HG02938 (cell line): ENCODE results near the gene GDPGP1.
A peak's percentile ranks its signal among the peaks of the same experiment; 100 is the strongest.
"Not testable (repeated sequence)": the region's sequence is repeated elsewhere in the genome, so short reads cannot be mapped to it uniquely, and the experiment has no call there.

Source experiments
- ATAC-seq: cut with Tn5 transposase; IDR thresholded peaks from one replicate; pipeline ENCODE4 v1.9.1; 2021; ENCODE audit warnings: mild to moderate bottlenecking, moderate library complexity; ENCODE audit not compliant: unreplicated experiment

The GDPGP1 gene

DNA sequence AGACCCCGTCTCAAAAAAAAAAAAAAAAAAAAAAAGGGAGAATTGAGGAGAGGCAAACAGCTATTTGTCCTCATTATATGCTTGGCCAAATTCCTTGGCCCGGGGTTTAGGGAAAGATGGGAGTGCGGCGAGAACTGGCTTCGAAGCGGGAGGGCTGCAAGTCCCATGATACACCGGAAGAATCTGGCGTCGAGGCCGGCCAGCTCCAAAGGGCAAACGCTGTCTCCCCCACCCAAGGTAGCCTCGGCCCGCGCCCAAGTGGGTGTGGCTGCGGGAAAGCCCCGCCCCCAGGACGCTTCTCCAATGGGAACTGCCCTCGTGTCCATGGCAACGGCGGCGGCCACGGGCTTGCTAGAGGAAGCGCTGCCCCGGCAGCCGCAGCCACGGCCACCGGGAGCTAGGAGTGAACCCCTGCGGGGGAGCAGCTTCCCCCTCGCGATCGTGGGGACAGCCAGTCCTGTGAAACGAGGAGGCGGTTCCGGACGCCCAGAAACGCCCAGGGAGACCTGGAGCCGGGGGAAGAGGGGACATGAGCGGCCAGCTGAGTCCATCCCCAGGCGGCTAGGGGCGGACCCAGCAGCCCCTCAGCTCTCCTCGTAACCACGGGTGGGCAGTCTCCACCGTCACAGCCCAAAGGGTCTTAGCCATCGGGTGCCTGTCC lies 15.3 kb downstream of the GDPGP1 start, which contains the start of gene TTLL13:
TSS of gene TTLL13 (plus strand) at position 354 of the 661 bp plus-strand sequence. CDS start 1,075 bp downstream, outside the sequence.
- no peak for ATAC-seq

DNA sequence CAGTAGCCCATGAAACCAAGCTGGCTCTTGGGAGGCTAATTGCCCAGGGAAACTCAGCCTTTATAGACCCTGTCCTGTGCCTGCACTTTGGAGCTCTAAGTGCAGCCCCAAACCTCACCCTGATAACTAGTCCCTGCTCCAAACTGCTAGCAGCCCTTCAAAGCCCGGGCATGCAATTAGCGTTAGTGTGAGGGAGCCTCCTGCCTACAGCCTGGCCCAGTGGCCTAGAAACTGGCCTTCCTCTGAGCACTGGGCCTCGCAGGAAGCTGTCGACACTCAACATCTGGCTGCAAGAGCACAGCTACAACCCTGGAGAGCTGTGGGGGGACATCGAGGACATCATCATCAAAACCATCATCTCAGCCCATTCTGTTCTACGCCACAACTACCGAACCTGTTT lies 23.8 kb downstream of the GDPGP1 start:
- no peak for ATAC-seq

DNA sequence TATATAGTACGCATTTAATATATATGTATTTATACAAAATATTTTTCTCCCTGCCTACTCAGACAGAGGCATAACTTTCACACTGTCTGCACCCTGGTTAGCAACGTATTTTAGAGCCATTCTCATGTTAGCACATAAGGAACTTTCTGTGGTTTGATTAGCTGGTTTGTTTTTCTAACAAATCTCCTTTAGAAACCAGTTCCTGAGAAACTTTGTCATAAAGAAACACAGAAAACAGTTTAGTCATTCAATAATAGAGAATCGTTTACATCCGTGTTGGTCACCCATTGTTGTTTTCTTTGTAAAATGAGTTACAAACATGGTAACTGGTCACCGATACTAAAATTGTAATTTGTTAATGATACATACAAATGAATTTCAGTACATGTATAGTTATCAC lies 25.5 kb downstream of the GDPGP1 start:
- ATAC-seq = peak; percentile 79

DNA sequence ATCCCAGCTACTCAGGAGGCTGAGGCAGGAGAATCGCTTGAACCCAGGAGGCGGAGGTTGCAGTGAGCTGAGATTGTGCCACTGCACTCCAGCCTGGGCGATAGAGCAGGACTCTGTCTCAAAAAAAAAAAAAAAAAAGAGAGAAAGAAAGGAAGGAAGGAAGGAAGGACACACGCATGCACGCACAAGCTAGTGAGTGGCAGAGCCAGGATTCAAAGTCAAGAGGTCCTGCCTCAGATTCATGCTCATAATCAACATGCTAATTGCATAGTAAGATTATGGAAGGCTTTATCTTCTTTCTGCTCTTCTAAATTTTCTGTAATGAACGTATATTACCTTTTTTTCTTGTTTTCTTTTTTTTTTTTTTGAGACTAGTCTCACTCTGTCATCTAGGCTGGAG lies 26.7 kb downstream of the GDPGP1 start:
- not testable (repeated sequence) for ATAC-seq

DNA sequence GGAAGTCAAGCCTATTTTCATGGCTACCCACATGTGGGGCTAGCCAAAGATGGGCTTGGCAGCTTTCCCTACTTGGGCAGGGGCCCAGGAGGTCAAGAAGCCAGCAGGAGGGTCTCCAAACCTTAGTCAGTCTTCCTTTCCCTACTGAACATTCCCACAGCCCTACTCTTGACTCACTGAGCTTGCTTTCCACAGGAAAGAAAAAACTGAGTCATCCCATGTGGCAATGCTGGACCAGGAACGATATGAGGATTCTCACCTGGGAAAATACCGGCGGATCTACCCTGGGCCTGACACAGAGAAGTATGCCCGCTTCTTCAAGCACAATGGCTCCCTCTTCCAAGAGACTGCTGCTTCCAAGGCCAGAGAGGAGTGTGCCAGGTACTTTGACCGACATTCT lies 27.8 kb downstream of the GDPGP1 start:
- no peak for ATAC-seq

DNA sequence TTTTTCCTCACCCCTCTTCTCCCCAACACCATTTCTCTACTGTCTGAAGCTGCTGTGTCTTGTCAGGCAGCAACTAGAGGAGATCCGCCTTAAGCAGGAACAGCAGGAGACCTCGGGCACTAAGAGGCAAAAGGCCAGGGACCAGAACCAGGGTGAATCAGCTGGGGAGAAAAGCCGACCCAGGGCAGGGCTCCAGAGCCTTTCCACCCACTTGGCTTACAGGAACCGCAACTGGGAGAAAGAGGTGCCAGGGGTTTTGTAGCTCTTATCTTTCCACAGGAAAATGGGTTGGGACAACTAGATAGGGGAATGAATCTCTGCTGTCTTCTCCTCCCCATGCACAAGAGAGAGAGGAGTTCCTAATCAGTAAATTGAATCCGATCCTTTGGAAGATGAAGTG lies 28.4 kb downstream of the GDPGP1 start:
- ATAC-seq = no peak

DNA sequence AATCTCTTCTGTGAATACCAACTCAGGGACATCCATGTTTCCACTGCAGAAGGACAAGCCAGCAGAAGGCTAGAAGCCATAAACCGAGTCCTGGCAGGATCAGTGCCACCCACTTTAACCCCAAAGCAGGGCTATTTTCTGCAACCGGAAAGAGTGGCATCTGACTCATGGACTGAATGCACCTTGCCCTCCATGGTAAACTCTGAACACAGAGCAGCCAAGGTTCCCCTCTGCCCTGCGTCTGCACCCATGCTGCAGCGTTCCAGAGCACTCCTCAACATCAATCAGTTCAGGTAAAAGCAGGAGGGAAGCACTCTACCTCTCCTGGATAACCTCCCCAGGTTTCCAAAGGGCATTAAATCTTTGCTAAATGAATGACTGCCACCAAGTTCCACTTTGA lies 30.7 kb downstream of the GDPGP1 start:
- no peak for ATAC-seq

DNA sequence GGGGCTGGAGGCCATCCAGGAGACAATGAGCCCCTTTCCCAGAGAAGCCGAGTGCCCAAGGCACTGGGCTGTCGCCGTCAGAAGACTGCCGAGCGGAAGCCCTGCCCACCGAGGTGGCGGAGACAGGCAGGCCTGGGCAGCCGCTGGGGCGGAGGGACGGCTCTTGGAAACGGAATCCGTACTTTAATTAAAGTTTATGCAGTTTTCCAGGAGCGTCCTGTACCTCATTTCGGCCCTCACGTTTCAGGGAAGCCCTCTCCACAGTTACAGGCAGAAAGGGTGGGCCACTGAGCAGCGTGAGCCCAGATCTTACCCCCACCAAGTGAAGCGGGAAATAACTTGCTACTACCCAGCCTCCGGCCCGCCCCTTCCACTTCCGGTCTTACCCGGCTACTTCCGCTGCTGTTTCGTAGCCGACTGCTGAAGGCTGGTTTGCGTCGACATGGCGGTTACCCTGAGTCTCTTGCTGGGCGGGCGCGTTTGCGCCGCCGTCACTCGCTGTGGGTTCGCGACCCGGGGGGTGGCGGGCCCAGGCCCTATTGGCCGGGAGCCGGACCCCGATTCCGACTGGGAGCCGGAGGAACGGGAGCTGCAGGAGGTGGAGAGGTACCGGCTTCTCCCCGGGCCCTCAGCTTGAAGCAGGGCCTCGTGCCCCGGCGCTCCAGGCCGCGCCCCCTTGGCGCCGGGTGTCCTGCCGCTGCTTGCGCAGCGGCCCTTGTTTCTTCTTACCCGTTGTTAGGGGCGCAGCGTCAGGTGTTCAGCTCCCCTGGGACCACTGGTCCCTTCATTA lies 31.5 kb downstream of the GDPGP1 start, which contains the start of gene NGRN:
TSS of gene NGRN (plus strand) at position 402 of the 790 bp plus-strand sequence. CDS start at position 443, 41 bp downstream.
- peak; percentile 89 for ATAC-seq

DNA sequence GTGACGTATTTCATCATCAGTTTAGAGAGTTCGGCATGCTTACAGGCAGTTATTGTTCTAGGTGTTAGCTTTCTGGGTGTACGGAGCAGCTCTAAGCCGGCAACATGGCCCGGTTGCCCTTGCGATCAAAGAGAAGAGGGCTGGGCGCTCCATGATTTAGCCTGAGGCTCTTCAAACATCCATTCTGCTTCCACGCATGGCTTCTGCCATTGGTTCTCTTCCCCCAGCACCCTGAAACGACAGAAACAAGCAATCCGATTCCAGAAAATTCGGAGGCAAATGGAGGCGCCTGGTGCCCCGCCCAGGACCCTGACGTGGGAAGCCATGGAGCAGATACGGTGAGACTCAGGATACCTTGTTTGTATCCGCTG lies 32.0 kb downstream of the GDPGP1 start:
- peak; percentile 8 for ATAC-seq

DNA sequence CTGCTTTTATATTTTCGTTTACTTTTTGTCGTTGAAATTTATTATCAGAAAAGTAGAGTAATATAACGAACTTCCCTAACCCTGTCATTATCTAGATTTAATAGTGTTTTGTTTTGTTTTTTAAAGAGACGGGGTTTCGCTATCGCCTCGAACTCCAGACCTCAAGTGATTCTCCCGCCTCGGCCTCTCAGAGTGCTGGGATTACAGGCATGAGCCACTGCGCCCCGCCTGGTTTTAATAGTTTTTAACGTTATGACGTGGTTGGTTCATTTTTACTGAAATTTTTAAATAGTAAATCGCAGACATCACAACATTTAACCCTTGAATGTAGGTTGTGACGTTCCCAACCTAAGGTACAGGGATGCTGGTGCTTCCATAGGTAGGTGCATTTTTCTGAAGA lies 32.5 kb downstream of the GDPGP1 start:
- no peak for ATAC-seq

DNA sequence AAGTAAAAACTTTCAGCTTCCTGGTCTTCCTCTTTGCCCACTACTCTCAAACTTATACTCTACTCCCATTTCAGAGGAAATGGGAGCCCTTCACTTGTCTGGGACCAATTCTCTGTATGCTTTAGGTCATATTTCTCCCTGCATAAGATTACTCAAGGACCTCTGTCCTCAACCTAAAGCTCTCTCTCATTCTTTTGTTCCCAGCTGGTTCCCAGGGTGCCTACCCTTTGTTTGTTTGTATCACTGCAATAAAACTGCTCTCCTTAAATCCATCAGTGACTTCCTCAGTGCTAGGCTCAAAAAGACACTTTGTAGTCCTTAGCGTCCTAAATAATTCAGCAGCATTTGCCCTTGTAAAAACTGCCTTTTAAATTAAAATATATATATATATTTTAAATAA lies 34.4 kb downstream of the GDPGP1 start:
- no peak for ATAC-seq

DNA sequence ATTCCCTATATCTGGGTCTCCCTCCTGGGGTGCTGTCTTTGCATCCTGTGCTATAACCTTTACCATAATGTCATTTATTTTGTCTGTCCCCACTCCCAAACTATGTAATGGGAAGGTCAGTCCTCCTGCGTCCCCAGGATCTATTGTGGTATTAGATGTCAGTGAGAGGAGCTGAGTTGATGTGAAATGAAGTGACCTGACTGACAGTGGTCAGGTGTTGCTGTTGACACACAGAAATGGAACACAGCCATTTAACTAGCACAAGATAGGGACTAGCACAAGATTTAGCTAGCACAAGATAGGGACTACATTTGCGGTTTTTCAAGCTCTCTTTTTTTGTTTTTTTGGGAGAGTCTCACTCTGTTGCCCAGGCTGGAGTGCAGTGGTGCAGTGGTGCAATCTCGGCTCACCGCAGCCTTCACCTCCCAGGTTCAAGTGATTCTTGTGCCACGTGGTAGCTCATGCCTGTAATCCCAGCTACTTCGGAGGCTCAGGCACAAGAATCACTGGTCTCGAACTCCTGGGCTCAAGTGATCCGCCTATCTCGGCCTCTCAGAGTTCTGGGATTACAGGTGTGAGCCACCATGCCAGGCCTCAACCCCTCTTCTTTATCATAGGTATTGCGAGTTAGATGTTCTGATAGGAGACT lies 36.6 kb downstream of the GDPGP1 start:
- ATAC-seq = no peak

DNA sequence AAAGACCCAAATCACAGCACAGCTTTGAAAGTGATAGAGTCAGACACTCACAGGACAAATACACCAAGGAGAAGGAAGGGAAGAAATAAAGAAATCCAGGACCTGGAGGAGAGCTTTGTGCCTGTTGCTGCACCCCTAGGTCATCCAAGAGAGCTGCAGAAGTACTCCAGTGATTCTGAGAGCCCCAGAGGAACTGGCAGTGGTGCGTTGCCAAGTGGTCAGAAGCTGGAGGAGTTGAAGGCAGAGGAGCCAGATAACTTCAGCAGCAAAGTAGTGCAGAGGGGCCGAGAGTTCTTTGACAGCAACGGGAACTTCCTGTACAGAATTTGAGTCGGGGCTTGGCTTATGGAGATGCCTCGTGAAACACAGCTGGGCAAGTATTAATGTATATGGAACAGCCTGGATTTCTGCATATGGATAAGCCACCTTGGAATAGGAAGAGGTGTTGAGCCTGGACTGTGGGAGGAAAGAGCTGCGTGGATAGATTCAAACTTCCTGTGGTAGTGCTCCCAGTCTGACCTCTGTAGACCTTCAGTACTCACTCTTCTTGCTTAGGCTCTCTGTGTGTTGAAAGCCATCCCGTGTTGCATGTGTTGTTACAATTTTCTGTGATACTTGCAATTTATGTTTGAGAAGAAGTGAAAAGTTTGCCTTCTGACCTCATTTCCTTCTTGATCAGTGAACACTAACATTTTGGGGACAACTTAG lies 37.6 kb downstream of the GDPGP1 start:
- ATAC-seq = no peak

DNA sequence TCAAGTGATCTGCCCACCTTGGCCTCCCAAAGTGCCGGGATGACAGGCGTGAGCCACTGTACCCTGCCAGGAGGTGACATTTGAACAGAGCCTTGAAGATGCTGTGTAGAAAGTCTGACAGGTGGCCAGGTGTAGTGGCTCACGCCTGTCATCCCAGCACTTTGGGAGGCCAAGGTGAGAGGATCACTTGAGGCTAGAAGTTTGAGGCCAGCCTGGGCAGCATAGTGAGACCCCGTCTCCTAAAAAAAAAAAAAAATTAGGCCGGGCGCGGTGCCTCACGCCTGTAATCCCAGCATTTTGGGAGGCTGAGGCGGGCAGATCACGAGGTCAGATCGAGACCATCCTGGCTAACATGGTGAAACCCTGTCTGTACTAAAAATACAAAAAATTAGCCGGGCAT lies 44.5 kb downstream of the GDPGP1 start:
- ATAC-seq = not testable (repeated sequence)

DNA sequence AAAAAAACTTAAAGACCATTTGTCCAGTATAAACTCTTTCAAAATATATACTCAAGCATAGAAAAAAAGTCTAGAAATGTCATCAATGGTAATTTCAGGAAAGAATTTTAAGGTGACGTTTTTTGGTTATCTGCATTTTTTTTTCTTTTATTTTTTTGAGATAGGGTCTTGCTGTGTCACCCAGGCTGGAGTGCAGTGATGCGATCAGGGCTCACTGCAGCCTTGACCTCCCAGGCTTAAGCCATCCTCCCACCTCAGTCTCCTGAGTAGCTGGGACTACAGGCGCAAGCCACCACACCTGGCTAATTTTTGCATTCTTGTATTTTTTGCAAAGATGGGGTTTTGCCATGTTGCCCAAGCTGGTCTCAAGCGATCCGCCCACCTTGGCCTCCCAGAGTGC lies 46.7 kb downstream of the GDPGP1 start:
- ATAC-seq = not testable (repeated sequence)

DNA sequence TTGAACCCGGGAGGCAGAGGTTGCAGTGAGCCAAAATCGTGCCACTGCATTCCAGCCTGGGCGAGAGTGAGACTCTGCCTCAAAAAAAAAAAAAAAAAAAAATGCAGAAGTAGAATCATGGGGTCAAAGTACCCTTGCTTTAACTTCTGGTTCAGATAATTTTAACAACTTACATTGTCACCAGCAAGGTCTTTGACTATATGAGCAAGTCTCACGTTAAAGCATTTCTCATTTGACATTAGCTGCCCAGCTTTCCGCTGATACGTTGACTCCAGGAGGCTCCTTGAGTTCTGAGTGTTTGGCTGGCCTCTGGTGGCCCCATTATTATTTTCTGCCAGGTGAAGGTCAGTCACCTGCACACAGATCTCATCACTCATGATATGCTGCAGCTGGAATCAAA lies 47.6 kb downstream of the GDPGP1 start:
- ATAC-seq = not testable (repeated sequence)

DNA sequence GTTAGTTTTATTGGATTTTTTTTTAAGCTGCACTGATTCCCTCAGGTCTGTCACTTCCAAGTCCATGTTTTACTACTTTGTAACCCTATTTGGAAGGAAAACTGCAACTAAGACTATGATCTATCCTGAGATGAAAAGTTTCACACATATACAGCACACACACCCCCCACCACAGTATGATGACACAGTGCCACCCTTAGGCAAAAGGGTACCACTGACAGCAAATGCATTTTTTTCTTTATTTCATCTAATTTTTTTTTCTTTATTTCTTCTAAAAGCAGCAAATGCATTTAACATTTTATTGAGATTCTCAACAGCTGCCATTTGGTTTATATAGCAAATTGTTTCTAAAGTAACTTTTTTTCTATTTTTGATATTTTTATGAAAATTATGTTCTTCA lies 52.7 kb downstream of the GDPGP1 start:
- no peak for ATAC-seq

DNA sequence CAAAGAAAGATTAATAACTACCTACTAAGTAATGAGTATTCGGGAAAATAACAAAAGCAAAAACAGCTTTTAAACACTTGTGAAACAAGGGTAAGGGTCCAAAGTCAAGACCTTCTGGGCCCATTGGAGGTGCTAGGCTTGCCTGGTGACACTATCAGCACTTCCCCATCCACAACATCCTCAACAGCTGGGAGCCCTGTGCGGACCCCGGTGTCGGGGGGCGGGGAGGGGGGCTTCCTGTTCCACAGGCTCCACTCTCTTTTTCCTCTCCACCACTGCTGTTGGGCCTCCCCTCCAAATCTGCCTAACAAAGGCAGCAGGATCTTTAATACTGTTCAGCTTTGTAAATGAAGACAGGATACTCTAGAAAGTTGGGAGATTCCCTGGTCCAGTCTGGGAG lies 53.1 kb downstream of the GDPGP1 start:
- ATAC-seq = no peak

DNA sequence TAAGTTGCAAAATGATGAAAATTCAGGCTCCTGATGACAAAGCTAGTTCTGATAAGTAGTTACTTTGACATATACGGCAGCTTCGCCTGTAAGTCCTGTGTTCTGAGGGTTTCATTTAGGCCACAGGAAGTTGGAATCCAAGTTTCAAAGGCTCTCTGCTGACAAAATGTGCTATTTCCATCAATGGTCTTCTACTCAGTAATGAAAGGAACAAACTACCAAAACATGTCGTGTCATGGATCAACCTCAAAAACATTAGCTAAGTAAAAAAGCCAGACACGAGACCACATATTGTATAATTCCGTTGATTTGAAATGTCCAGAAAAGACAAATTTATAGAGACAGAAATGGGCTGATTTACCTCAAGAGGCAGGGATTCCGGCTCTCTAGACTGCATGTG lies 53.9 kb downstream of the GDPGP1 start:
- no peak for ATAC-seq

DNA sequence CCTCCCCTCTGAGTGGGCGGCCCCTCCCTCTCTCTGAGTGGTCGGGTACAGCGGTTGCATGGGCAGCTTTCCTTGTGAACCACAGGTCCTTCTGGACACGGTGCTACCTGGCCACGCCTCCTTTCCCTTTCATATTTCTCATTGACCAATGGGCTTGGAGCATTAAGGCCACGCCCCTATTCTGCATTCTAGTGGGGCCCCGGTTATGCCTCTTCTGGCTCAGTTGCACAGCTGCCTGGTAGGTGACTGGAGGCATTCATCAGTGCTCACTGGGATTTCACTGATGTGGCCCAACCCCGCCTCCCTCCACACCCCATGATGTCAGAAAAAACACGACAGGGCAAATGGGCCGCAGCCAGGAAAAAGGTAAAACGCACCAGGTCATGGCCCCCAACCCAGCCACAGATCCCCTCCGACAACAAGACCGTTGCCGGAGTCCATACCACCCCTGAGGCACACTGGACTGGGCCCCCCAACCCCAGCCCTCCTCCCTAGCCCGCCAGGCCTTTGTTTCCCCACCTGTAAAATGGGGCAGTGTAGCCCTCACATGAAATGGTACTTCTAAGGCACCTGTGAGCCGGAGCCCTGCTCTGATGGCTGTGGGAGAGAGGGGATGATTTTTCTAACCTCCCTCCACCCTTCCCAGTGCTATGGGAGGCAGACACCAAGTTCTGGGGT lies 57.8 kb downstream of the GDPGP1 start:
- ATAC-seq = no peak
